ENCODE measurements around the gene ADH1B.
"Not testable (repeated sequence)": the region's sequence is repeated elsewhere in the genome, so short reads cannot be mapped to it uniquely, and the experiment has no call there.

Gene ADH1B

GRCh38 chr4:99321241-99322191 is at the start of gene ADH1B:
Gene ADH1B, minus strand, starts transcription at chr4:99321401. Its CDS starts 70 bp downstream, at chr4:99321331.
- DNase-seq (ENCODE audit: low spot score): no peak

GRCh38 chr4:99367817-99368216 is 46.6 kb upstream of the ADH1B start:
- not testable (repeated sequence) for DNase-seq (ENCODE audit: low spot score)

- DNase-seq (ENCODE audit: low spot score): no peak
These were observed 45.3 kb upstream of the ADH1B start for GRCh38 chr4:99366491-99366890.

- DNase-seq (ENCODE audit: low spot score): no peak
These were observed 41.6 kb upstream of the ADH1B start for GRCh38 chr4:99362768-99363167.

- DNase-seq (ENCODE audit: low spot score): no peak
These were observed 40.7 kb upstream of the ADH1B start for GRCh38 chr4:99361899-99362275.

- DNase-seq (ENCODE audit: low spot score): no peak
These were observed 40.2 kb upstream of the ADH1B start for GRCh38 chr4:99361268-99361898.

- no peak for DNase-seq (ENCODE audit: low spot score)
These were observed 38.4 kb upstream of the ADH1B start for GRCh38 chr4:99359480-99360204.

GRCh38 chr4:99357948-99358347 is 36.7 kb upstream of the ADH1B start:
- no peak for DNase-seq (ENCODE audit: low spot score)

GRCh38 chr4:99356992-99357391 is 35.8 kb upstream of the ADH1B start:
- no peak for DNase-seq (ENCODE audit: low spot score)

GRCh38 chr4:99356149-99356548 is 34.9 kb upstream of the ADH1B start:
- not testable (repeated sequence) for DNase-seq (ENCODE audit: low spot score)

- DNase-seq (ENCODE audit: low spot score): no peak
These were observed 31.7 kb upstream of the ADH1B start, which contains the start of gene ADH1C for GRCh38 chr4:99352602-99353537. Gene ADH1C, minus strand, starts transcription at chr4:99352746. Its CDS starts 71 bp downstream, at chr4:99352675.

- DNase-seq (ENCODE audit: low spot score): no peak
These were observed 30.3 kb upstream of the ADH1B start for GRCh38 chr4:99351487-99351886.

GRCh38 chr4:99349338-99349737 is 28.1 kb upstream of the ADH1B start:
- no peak for DNase-seq (ENCODE audit: low spot score)

GRCh38 chr4:99342624-99343023 is 21.4 kb upstream of the ADH1B start:
- not testable (repeated sequence) for DNase-seq (ENCODE audit: low spot score)

GRCh38 chr4:99341426-99341825 is 20.2 kb upstream of the ADH1B start:
- DNase-seq (ENCODE audit: low spot score): no peak

GRCh38 chr4:99339172-99339571 is 18.0 kb upstream of the ADH1B start:
- DNase-seq (ENCODE audit: low spot score): no peak

GRCh38 chr4:99336553-99336952 is 15.4 kb upstream of the ADH1B start:
- DNase-seq (ENCODE audit: low spot score): peak; percentile 26

GRCh38 chr4:99334880-99335279 is 13.7 kb upstream of the ADH1B start:
- no peak for DNase-seq (ENCODE audit: low spot score)

GRCh38 chr4:99330648-99331047 is 9.4 kb upstream of the ADH1B start:
- DNase-seq (ENCODE audit: low spot score): no peak

- DNase-seq (ENCODE audit: low spot score): no peak
These were observed 8.7 kb upstream of the ADH1B start for GRCh38 chr4:99329876-99330275.

GRCh38 chr4:99324979-99325378 is 3.8 kb upstream of the ADH1B start:
- DNase-seq (ENCODE audit: low spot score): no peak

Data from putamen (tissue), 1 donor.